ENCODE measurements around the gene SOHLH1.

DNA sequence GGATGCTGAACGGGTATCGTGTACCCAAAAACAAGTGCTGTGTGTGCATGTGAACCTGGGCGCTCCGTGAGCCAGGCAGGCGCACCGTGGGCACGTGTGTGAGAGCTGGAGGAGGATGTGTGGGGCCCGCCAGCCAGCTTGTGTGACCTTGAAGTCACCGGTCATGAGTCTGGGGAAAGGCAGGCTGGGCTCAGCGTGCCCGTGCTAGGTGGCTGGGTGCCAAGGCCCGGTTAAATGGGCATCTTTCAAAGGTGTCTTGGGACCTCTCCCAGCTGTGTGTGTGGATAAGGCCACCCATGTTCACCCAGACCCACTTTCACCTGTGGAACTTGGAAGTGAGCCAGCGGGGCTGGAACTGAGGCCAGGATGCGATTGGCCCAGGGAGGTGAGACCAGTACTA is 6.1 kb upstream of the SOHLH1 start:
- TF ChIP-seq CEBPB (IDR thresholded peaks at IDR 0.05) (no peak), YY1 (IDR thresholded peaks at IDR 0.05; ENCODE audit: low read depth) (no peak), RAD21 (IDR thresholded peaks at IDR 0.05; ENCODE audit: low read depth) (no peak), EP300 (IDR thresholded peaks at IDR 0.05; ENCODE audit: borderline replicate concordance) (no peak), FOXM1 (IDR thresholded peaks at IDR 0.05; ENCODE audit: borderline replicate concordance, low read depth) (no peak), TEAD4 (IDR thresholded peaks at IDR 0.05) (no peak), TCF12 (IDR thresholded peaks at IDR 0.05; ENCODE audit: low read depth) (no peak), TAF1 (IDR thresholded peaks at IDR 0.05; ENCODE audit: low read depth) (no peak)
- TF ChIP-seq, protein P1, sequence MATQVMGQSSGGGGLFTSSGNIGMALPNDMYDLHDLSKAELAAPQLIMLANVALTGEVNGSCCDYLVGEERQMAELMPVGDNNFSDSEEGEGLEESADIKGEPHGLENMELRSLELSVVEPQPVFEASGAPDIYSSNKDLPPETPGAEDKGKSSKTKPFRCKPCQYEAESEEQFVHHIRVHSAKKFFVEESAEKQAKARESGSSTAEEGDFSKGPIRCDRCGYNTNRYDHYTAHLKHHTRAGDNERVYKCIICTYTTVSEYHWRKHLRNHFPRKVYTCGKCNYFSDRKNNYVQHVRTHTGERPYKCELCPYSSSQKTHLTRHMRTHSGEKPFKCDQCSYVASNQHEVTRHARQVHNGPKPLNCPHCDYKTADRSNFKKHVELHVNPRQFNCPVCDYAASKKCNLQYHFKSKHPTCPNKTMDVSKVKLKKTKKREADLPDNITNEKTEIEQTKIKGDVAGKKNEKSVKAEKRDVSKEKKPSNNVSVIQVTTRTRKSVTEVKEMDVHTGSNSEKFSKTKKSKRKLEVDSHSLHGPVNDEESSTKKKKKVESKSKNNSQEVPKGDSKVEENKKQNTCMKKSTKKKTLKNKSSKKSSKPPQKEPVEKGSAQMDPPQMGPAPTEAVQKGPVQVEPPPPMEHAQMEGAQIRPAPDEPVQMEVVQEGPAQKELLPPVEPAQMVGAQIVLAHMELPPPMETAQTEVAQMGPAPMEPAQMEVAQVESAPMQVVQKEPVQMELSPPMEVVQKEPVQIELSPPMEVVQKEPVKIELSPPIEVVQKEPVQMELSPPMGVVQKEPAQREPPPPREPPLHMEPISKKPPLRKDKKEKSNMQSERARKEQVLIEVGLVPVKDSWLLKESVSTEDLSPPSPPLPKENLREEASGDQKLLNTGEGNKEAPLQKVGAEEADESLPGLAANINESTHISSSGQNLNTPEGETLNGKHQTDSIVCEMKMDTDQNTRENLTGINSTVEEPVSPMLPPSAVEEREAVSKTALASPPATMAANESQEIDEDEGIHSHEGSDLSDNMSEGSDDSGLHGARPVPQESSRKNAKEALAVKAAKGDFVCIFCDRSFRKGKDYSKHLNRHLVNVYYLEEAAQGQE (IDR thresholded peaks at IDR 0.05; ENCODE audit: low read depth), result no peak
- TF ChIP-seq, protein P2, sequence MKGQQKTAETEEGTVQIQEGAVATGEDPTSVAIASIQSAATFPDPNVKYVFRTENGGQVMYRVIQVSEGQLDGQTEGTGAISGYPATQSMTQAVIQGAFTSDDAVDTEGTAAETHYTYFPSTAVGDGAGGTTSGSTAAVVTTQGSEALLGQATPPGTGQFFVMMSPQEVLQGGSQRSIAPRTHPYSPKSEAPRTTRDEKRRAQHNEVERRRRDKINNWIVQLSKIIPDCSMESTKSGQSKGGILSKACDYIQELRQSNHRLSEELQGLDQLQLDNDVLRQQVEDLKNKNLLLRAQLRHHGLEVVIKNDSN (IDR thresholded peaks at IDR 0.05), result no peak
- TF ChIP-seq, protein P3, sequence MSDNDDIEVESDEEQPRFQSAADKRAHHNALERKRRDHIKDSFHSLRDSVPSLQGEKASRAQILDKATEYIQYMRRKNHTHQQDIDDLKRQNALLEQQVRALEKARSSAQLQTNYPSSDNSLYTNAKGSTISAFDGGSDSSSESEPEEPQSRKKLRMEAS (IDR thresholded peaks at IDR 0.05), result no peak
